Myocyte (in vitro differentiated cells): ENCODE results near the gene TMEM240. TPM values are rescaled to one million over a fixed set of nuclear protein-coding genes. Genes with fewer than 3 reads are reported as not detected.
A peak's percentile ranks its signal among the peaks of the same experiment; 100 is the strongest.
"Not testable (repeated sequence)": the region's sequence is repeated elsewhere in the genome, so short reads cannot be mapped to it uniquely, and the experiment has no call there.

Source experiments
- DNase-seq: peaks from one replicate; pipeline ENCODE4 v3.0.0-alpha.2; 2012; ENCODE audit warnings: low read depth
- total RNA-seq: library from RNA; depleted of rRNA; stranded (reverse); fragments of >200 nt; gene quantifications from 2 replicates; pipeline ENCODE4 v1.2.3, GENCODE V29; 2014

The TMEM240 gene
- total RNA-seq, 1 donor from 2014 or later: not detected

GRCh38 chr1:1557688-1558087, 17.3 kb upstream of the TMEM240 start:
- DNase-seq: not testable (repeated sequence)

- not testable (repeated sequence) for DNase-seq
These were observed 16.5 kb upstream of the TMEM240 start for GRCh38 chr1:1556961-1557360.

- no peak for DNase-seq
These were observed 16.1 kb upstream of the TMEM240 start for GRCh38 chr1:1556505-1556904.

GRCh38 chr1:1554926-1555915, 14.8 kb upstream of the TMEM240 start:
- peak; percentile 76 for DNase-seq

- peak; percentile 97 for DNase-seq
These were observed 14.1 kb upstream of the TMEM240 start for GRCh38 chr1:1554550-1554925.

GRCh38 chr1:1553821-1554494, 13.5 kb upstream of the TMEM240 start:
- no peak for DNase-seq

GRCh38 chr1:1552263-1552639, 11.8 kb upstream of the TMEM240 start:
- DNase-seq: no peak

- no peak for DNase-seq
These were observed 11.3 kb upstream of the TMEM240 start for GRCh38 chr1:1551524-1552262.

GRCh38 chr1:1550591-1551432, 10.4 kb upstream of the TMEM240 start:
- DNase-seq: peak; percentile 74

GRCh38 chr1:1550087-1550486, 9.7 kb upstream of the TMEM240 start:
- no peak for DNase-seq

GRCh38 chr1:1548591-1548990, 8.2 kb upstream of the TMEM240 start:
- DNase-seq: no peak

GRCh38 chr1:1547476-1547875, 7.1 kb upstream of the TMEM240 start:
- DNase-seq: no peak

GRCh38 chr1:1547011-1547410, 6.6 kb upstream of the TMEM240 start:
- no peak for DNase-seq

- DNase-seq: no peak
These were observed 5.7 kb upstream of the TMEM240 start for GRCh38 chr1:1545946-1546737.

- no peak for DNase-seq
These were observed 4.1 kb upstream of the TMEM240 start for GRCh38 chr1:1544544-1544943.

GRCh38 chr1:1543706-1544099, 3.3 kb upstream of the TMEM240 start:
- no peak for DNase-seq

GRCh38 chr1:1542766-1543705, 2.6 kb upstream of the TMEM240 start:
- DNase-seq: no peak

- DNase-seq: no peak
These were observed 1.7 kb upstream of the TMEM240 start for GRCh38 chr1:1541956-1542765.
